ENCODE data around the gene ZDHHC18. TPM values are rescaled to one million over a fixed set of nuclear protein-coding genes. Genes with fewer than 3 reads are reported as not detected.

Gene ZDHHC18
- total RNA-seq, 1 donor from 2014 or later: 22.3 TPM

GRCh38 chr1:26839339-26839722 lies 12.8 kb downstream of the ZDHHC18 start:
- no peaks in the 10 kb centered on the region for H3K79me2 ChIP-seq (ENCODE audit: insufficient read depth, low read length)
- no peaks in the 10 kb centered on the region for H3K27me3 Mint-ChIP-seq (ENCODE audit: low read depth, unreplicated experiment)
- DNase-seq (ENCODE audit: low read depth): no peak
- H3K27me3 ChIP-seq (ENCODE audit: insufficient read depth, low read length): no peaks in the 10 kb centered on the region
- H3K4me3 ChIP-seq (ENCODE audit: insufficient read depth, low read depth, low read length): no peak overlapping the region
- H3K4me3 Mint-ChIP-seq (ENCODE audit: unreplicated experiment): no peak overlapping the region
- FAIRE-seq: no peak
- no peak overlapping the region for H3K4me2 ChIP-seq (ENCODE audit: low read length)
- no peak overlapping the region for H3K27ac ChIP-seq (ENCODE audit: low read depth, low read length)
- no peaks in the 10 kb centered on the region for H3K9me3 Mint-ChIP-seq (ENCODE audit: unreplicated experiment)
- no peaks in the 10 kb centered on the region for H3K4me1 ChIP-seq (ENCODE audit: insufficient read depth, low read length)
- TF ChIP-seq CTCF (IDR thresholded peaks at IDR 0.05; ENCODE audit: insufficient read depth, low read depth, low read length) (no peak), EZH2 (IDR thresholded peaks at IDR 0.05; ENCODE audit: insufficient read depth, low read length) (no peak)
- no peak overlapping the region for H3K9ac ChIP-seq (ENCODE audit: low read length)
- no peak overlapping the region for H2AFZ ChIP-seq (ENCODE audit: low read depth, low read length)
- peaks cover 19% of the 10 kb centered on the region for H3K36me3 ChIP-seq (ENCODE audit: insufficient read depth, low read length)
- peaks cover 8% of the 10 kb centered on the region for H4K20me1 ChIP-seq (ENCODE audit: insufficient read depth, low read length)
- H3K9me3 ChIP-seq (ENCODE audit: insufficient read depth, low read depth, low read length): no peaks in the 10 kb centered on the region
- peaks cover 3% of the 10 kb centered on the region for H3K4me1 Mint-ChIP-seq (ENCODE audit: low read depth, unreplicated experiment)
- H3K27ac Mint-ChIP-seq (ENCODE audit: unreplicated experiment): no peak overlapping the region
- H3K36me3 Mint-ChIP-seq (ENCODE audit: low read depth, unreplicated experiment): peaks cover 17% of the 10 kb centered on the region

- H3K36me3 ChIP-seq (ENCODE audit: insufficient read depth, low read length): peaks cover 15% of the 10 kb centered on the region
- Mint-ChIP-seq H3K36me3 (ENCODE audit: low read depth, unreplicated experiment) (peaks cover 12% of the 10 kb centered on the region), H3K4me1 (ENCODE audit: low read depth, unreplicated experiment) (peaks cover 3% of the 10 kb centered on the region)
These were observed 13.3 kb downstream of the ZDHHC18 start for GRCh38 chr1:26839779-26840178.

More at GRCh38 chr1:26839779-26840178, 13.3 kb downstream of the ZDHHC18 start:
- Mint-ChIP-seq H3K9me3 (ENCODE audit: unreplicated experiment) (no peaks in the 10 kb centered on the region), H3K27me3 (ENCODE audit: low read depth, unreplicated experiment) (no peaks in the 10 kb centered on the region), H3K27ac (ENCODE audit: unreplicated experiment) (no peak overlapping the region), H3K4me3 (ENCODE audit: unreplicated experiment) (no peak overlapping the region)
- Histone ChIP-seq H3K27me3 (ENCODE audit: insufficient read depth, low read length) (no peaks in the 10 kb centered on the region), H3K4me2 (ENCODE audit: low read length) (no peak overlapping the region), H3K9me3 (ENCODE audit: insufficient read depth, low read depth, low read length) (no peaks in the 10 kb centered on the region), H3K9ac (ENCODE audit: low read length) (no peak overlapping the region), H3K27ac (ENCODE audit: low read depth, low read length) (no peak overlapping the region), H3K4me3 (ENCODE audit: insufficient read depth, low read depth, low read length) (no peak overlapping the region), H4K20me1 (ENCODE audit: insufficient read depth, low read length) (peaks cover 8% of the 10 kb centered on the region), H2AFZ (ENCODE audit: low read depth, low read length) (no peak overlapping the region), H3K79me2 (ENCODE audit: insufficient read depth, low read length) (no peaks in the 10 kb centered on the region), H3K4me1 (ENCODE audit: insufficient read depth, low read length) (no peaks in the 10 kb centered on the region)
- FAIRE-seq (no peak), DNase-seq (ENCODE audit: low read depth) (no peak)
- no peak for TF ChIP-seq EZH2 (IDR thresholded peaks at IDR 0.05; ENCODE audit: insufficient read depth, low read length)
- TF ChIP-seq CTCF (IDR thresholded peaks at IDR 0.05; ENCODE audit: insufficient read depth, low read depth, low read length): no peak
